ENCODE measurements around the gene SERINC3.

The SERINC3 gene

GRCh38 chr20:44532259-44532980, 10.6 kb upstream of the SERINC3 start:
- DNase-seq, result no peak

DNA sequence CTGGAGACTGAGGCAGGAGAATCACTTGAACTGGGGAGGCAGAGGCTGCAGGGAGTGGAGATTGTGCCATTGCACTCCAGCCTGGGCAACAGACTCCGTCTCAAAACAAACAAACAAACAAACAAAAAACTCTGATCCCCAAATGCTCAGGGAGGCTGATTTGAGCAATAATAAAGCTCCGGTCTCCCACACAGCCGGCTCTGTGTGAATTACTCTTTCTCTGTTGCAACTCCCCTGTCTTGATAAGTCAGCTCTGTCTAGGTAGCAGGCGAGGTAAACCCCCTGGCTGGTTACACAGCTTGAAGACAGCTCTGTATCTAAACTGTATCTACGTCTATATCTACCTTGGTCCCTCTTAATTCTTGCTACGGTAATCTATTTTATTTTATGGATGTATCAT, 6.4 kb upstream of the SERINC3 start:
- DNase-seq, result no peak

DNA sequence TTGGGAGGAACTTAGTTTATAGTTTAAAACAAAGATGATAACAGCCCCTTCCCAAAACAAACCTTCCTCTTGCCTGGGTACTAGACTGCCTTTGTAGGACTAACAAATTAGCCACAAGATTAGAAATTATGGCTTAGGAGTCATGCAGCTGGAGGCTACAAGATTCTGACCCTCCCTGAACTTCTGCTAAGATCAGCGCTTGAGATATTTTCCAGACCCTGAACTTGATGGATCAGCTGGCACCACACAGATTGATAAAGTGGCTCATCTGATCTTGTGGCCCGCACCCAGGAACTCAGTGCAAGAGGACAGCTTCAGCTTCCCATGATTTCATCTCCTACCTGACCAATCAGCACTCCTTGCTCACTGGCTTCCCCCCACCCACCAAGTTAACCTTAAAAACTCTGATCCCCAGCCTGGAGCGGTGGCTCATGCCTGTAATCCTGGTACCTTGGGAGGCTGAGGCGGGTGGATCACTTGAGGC, 5.9 kb upstream of the SERINC3 start:
- no peak for DNase-seq

GRCh38 chr20:44526129-44526528, 4.3 kb upstream of the SERINC3 start:
- DNase-seq, result no peak

DNA sequence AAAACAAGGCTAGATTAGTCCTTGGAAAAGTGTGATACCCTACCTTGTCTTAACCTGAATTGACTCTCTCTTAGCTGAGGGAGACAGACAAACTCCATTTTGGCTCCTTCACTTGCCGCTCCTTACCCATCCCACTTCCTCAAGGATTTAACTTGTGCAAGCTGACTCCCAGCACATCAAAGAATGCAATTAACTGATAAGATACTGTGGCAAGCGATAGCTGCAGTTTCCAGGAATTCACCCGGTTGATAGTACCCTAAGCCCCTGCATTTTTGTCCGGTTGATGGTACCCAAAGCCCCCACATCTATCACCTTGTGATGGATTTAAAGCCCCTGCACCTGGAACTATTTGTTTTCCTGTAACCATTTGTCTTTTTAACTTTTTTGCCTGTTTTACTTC, 1.9 kb upstream of the SERINC3 start:
- no peak for DNase-seq

DNA sequence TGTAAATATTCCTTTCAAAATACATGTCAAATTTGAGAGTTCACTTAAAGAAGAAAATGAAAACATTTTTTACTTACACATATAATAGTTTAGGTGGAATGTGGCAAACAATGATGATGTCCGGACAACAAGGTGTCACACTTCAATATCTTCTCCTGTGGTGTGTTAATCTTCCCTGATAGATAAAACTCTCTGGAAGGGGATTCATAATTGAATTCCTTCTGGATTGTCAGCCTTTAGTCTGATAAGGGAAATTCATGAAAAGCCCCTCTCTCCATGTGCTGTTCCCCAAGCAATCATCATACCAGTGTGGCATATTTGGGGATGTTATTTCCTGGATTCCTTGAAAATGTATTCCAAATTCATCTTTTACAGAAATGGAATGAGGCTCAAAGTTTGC, 971 bp upstream of the SERINC3 start:
- DNase-seq, result no peak

- no peak for DNase-seq
Observed at GRCh38 chr20:44520881-44521280, 989 bp downstream of the SERINC3 start.

DNA sequence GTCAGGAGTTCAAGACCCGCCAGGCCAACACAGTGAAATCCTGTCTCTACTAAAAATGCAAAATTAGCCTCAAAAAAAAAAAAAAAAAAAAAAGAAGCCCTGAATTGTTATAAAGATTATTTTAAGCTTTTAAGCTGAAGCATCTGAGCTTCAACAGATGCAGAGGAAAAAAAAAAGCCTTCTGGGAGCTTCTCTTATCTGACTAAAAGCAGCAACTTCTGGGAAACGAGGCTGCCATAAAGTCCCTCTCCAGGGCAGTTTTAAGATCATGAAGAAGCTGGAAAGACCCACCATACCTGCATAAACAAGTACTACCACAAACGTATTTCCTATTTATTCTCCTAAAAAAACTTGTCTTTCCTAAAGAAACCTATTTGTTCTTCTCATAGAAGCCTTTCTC, 3.6 kb downstream of the SERINC3 start:
- DNase-seq, result no peak

DNA sequence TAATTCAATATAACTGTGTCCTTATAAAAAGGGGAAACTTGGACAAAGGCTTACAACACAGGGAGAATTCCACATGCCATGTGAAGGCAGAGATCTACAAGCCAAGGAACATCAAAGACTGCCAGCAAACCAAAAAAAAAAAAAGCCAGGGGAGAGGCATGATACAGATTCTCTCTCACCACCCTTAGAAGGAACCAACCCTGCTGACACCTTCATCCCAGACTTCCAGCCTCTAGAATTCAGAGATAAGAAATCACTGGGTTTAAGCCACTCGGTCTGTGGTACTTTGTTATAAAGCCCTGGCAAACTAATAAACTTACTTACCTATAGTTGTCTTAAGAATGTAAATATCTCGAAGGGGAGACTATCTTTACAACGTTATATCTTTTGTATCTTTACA, 4.4 kb downstream of the SERINC3 start:
- DNase-seq, result no peak

DNA sequence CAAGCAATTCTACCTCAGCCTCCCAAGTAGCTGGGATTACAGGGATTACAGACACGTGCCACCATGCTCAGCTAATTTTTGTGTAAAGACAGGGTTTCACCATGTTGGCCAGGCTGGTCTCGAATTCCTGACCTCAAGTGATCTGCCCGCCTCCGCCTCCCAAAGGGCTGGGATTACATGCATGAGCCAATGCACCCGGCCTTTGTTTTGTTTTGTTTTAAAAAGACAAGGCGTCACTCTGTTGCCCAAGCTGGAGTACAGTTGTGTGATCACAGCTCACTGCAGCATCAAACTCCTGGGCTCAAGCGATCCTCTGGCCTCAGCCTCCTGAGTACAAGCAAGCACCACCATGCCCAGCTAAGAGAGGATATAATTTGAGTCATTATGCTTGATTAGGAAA, 5.4 kb downstream of the SERINC3 start:
- no peak for DNase-seq

- no peak for DNase-seq
Observed at GRCh38 chr20:44513871-44514270, 8.0 kb downstream of the SERINC3 start.

- no peak for DNase-seq
Observed at GRCh38 chr20:44509762-44510161, 12.1 kb downstream of the SERINC3 start.

GRCh38 chr20:44504402-44505307, 17.2 kb downstream of the SERINC3 start:
- DNase-seq, result no peak

- no peak for DNase-seq
Observed at GRCh38 chr20:44502968-44503367, 18.9 kb downstream of the SERINC3 start.

DNA sequence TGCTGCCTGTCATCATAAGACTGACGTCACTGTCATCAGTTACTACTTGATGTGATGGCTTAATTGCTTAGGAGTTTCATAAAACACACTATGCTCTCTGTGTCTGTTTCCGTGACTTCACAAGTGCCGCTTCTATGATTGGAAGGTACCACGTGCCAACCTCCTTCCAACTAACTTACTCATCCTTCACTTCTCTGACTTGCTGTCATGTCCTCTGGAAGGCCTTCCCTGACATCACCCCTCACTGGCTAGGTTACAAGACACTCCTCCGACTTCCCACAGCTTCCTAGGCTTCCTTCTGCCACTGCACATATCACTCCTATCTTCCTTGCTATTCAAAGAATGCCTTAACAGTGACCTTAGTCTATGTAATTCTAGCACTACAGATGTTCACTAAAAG, 20.4 kb downstream of the SERINC3 start:
- no peak for DNase-seq

- DNase-seq, result no peak
Observed at GRCh38 chr20:44500221-44500620, 21.6 kb downstream of the SERINC3 start.

DNA sequence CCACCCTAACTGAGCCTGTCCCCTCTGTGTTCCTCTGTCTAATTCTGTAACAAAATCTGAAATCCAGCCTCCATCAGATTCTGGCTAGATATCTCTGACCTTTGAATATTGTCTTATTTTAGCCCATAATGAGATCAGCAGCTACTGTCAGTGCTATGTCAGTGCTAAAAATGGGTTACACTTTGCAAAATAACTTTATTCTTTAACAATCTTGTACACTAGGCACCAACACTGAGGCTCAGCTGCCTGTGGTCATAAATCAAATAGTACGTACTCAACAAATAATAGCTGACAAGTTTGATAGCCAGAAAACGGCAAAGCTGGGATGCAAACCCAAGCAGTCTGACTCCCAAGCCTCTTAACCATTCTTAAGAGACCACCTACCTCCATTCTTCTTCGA, 24.1 kb downstream of the SERINC3 start:
- no peak for DNase-seq

DNA sequence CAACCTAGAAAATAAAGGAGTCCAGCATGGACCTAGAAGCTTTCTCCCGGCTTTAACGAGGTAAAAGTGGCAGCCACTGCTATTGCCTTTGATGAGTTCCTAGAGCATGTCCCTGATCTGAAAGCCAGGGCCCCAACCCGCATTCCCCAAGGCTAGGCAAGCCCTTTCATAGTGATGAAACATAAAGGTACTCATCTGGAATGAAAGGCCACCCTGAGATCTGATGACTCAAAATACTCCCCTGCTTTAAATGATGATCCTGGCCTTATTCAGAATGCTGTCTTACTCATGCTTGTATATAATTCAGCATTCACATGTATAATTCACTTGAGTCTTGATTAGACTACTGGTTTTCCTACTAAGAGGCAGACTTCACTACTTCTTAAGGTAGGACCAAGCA, 24.9 kb downstream of the SERINC3 start:
- peak; percentile 69 for DNase-seq

DNA sequence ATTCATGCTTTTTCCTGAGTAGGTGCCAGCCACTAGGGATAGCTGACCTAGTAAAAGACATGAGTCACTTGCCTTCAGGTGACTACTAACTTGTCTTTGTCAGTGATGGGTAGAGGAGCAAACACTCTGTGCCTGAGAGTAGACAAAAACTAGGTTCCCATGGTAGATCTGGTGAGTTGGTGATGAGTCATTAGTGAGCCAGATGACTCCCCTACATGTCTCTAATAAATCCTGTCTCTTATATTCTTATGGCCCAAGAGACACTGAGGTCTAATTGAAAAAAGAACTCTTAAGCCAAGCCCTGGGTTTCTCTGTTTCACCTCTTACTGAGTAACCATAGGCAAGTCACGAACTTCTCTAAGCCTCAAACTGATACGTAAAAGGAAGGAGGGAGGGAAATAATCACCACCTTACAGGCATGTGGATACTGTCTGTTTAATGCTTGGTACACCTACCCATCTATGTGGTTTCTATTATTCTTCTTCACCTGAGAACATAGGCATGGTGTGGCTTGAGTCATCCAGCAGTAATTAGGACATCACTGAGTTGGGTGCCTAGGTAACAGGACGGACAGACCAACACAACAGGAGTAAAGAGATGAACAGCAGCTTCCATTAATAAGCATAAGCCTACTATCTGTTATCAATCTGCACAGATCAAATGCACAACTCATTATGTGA, 25.9 kb downstream of the SERINC3 start:
- no peak for DNase-seq

DNA sequence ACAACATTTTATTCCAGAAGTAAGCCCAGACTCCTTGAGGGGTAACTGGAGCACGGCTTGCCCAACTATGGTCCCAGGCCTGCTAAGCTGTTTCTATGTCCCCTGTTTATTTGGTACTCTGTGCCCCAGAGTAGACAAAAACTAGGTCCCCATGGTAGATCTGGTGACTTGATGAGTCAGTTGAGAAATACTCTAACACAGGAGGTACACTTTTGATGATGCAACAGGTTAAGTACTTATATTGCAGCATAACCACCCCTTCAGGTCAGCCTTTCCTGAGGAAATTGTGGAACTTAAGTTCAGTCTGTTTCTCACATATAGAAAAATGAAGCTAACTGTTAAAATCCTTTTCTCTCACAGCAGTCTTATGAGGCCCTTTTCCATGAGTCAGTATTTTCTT, 26.6 kb downstream of the SERINC3 start:
- no peak for DNase-seq

GRCh38 chr20:44494681-44495080, 27.2 kb downstream of the SERINC3 start:
- no peak for DNase-seq

GRCh38 chr20:44494266-44494665, 27.6 kb downstream of the SERINC3 start:
- DNase-seq, result no peak

GRCh38 chr20:44491635-44492395, 30.1 kb downstream of the SERINC3 start:
- no peak for DNase-seq
